Neuronal stem cell (in vitro differentiated cells): ENCODE data around the gene ADAMTSL1.

Experiments
- DNase-seq: peaks from one replicate; pipeline ENCODE4 v3.0.0-alpha.2; 2013; ENCODE audit warnings: low spot score
- H2AFZ ChIP-seq: one replicate; pipeline ENCODE4 v1.6.1; 2013; ENCODE audit warnings: mild to moderate bottlenecking, low read length, inconsistent platforms
- H2AK5ac ChIP-seq: 2 replicates; pipeline ENCODE4 v1.6.1; 2013; ENCODE audit warnings: low read depth, mild to moderate bottlenecking, inconsistent platforms, low read length, moderate library complexity, mixed read lengths
- H2BK120ac ChIP-seq: 2 replicates; pipeline ENCODE4 v1.6.1; 2013; ENCODE audit warnings: low read depth, mild to moderate bottlenecking, inconsistent platforms, low read length, moderate library complexity, mixed read lengths
- H2BK12ac ChIP-seq: one replicate; pipeline ENCODE4 v1.6.1; 2013; ENCODE audit warnings: low read length, inconsistent platforms
- H2BK15ac ChIP-seq: 2 replicates; pipeline ENCODE4 v1.6.1; 2013; ENCODE audit warnings: mild to moderate bottlenecking, low read length, inconsistent platforms, mixed read lengths
- H2BK5ac ChIP-seq: one replicate; pipeline ENCODE4 v1.6.1; 2013; ENCODE audit warnings: inconsistent platforms, mild to moderate bottlenecking, low read length, moderate library complexity
- H3K14ac ChIP-seq: one replicate; pipeline ENCODE4 v1.6.1; 2013; ENCODE audit warnings: low read length, inconsistent platforms
- H3K18ac ChIP-seq: 2 replicates; pipeline ENCODE4 v1.6.1; 2013; ENCODE audit warnings: low read length, inconsistent platforms
- H3K23ac ChIP-seq: 2 replicates; pipeline ENCODE4 v1.6.1; 2013; ENCODE audit warnings: low read depth, mild to moderate bottlenecking, mixed read lengths, low read length, inconsistent platforms; ENCODE audit not compliant: poor library complexity
- H3K27ac ChIP-seq: replicated peaks from 3 replicates; pipeline ENCODE4 v1.5.1; 2013; ENCODE audit warnings: low read length, inconsistent platforms
- H3K27me3 ChIP-seq, 3 experiments: 2 replicates each; pipeline ENCODE4 v1.6.1; 2013; ENCODE audit warnings: low read length in 3 of 3, mild to moderate bottlenecking in 2 of 3, inconsistent platforms in 1 of 3, low read depth in 1 of 3, mixed read lengths in 1 of 3, moderate library complexity in 1 of 3; ENCODE audit not compliant: control insufficient read depth in 3 of 3, insufficient read depth in 3 of 3
- H3K36me3 ChIP-seq, 2 donors: replicated peaks in 1 of 2; 2 replicates each; pipeline ENCODE4 v1.6.1; 2013; ENCODE audit warnings: low read length in 2 of 2; ENCODE audit not compliant: control insufficient read depth in 2 of 2, insufficient read depth in 2 of 2
- H3K4ac ChIP-seq: 2 replicates; pipeline ENCODE4 v1.6.1; 2013; ENCODE audit warnings: inconsistent platforms, mild to moderate bottlenecking, low read length, moderate library complexity
- H3K4me1 ChIP-seq, 2 donors: 1 replicate in 1 of 2; 2 replicates in 1 of 2; pipeline ENCODE4 v1.6.1; 2013; ENCODE audit warnings: low read length in 2 of 2, low read depth in 1 of 2; ENCODE audit not compliant: control insufficient read depth in 2 of 2, insufficient read depth in 1 of 2
- H3K4me2 ChIP-seq: one replicate; pipeline ENCODE4 v1.6.1; 2013; ENCODE audit warnings: mild to moderate bottlenecking, low read length, inconsistent platforms; ENCODE audit not compliant: insufficient read depth, poor library complexity, severe bottlenecking
- H3K4me3 ChIP-seq, 2 donors: 2 replicates each; pipeline ENCODE4 v1.5.1; 2013; ENCODE audit warnings: low read length in 2 of 2, mild to moderate bottlenecking in 2 of 2, inconsistent platforms in 1 of 2, moderate library complexity in 1 of 2
- H3K79me1 ChIP-seq: one replicate; pipeline ENCODE4 v1.6.1; 2013; ENCODE audit warnings: low read depth, mild to moderate bottlenecking, inconsistent platforms, low read length, moderate library complexity
- H3K9ac ChIP-seq: one replicate; pipeline ENCODE4 v1.6.1; 2013; ENCODE audit warnings: mild to moderate bottlenecking, low read depth, low read length, inconsistent platforms; ENCODE audit not compliant: poor library complexity
- H3K9me3 ChIP-seq, 2 donors: replicated peaks in 1 of 2; 2 replicates each; pipeline versions ENCODE3 to v1.6.1; 2013; ENCODE audit warnings: low read length in 2 of 2, mild to moderate bottlenecking in 2 of 2, inconsistent platforms in 1 of 2, low read depth in 1 of 2, mixed read lengths in 1 of 2, moderate library complexity in 1 of 2; ENCODE audit not compliant: control insufficient read depth in 2 of 2, insufficient read depth in 1 of 2
- H4K8ac ChIP-seq: one replicate; pipeline ENCODE4 v1.6.1; 2013; ENCODE audit warnings: low read depth, mild to moderate bottlenecking, inconsistent platforms, low read length, moderate library complexity
- H4K91ac ChIP-seq: one replicate; pipeline ENCODE4 v1.6.1; 2013; ENCODE audit warnings: low read length, low read depth, mild to moderate bottlenecking, inconsistent platforms; ENCODE audit not compliant: poor library complexity
- WGBS, 2 donors: extraction: QIAGEN DNeasy Blood & Tissue Kit; methylation state at CpG; one replicate each; pipeline ENCODE4 v1.1.7; 2013; ENCODE audit warnings: missing lambda C conversion rate in 2 of 2, mixed read lengths in 1 of 2; ENCODE audit not compliant: insufficient read length in 2 of 2, insufficient replicate concordance in 1 of 2; ENCODE audit errors: extremely low coverage in 2 of 2; 5-methylcytosine and 5-hydroxymethylcytosine counted together

Gene ADAMTSL1

DNA sequence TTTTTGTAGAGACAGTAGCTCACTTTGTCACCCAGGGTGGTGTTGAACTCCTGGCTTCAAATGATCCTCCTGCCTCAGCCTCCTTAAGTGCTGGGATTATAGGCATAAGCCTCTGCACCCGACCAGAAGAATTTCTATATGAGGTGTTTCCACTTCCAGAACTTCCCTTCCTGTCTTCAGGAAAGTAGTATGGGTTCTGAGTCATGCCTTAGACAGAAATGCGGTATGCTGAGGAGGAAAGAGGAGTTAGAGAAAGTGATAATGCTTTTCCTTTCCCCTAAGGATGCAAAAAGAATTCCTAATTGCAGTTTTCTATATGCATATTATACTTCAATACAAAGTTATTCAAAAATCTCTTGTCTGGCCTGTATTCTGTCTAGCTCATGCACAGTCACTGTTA, 16.4 kb upstream of the ADAMTSL1 start:
- Histone ChIP-seq H3K4ac (no peak overlapping the region), H3K9ac (no peak overlapping the region), H2BK12ac (no peak overlapping the region), H3K27ac (no peak overlapping the region), H2BK5ac (no peak overlapping the region), H2BK120ac (no peak overlapping the region), H3K27me3 (no peaks in the 10 kb centered on the region), H3K4me2 (no peak overlapping the region), H3K36me3 (no peaks in the 10 kb centered on the region), H2AK5ac (no peak overlapping the region), H2BK15ac (no peak overlapping the region), H3K79me1 (no peaks in the 10 kb centered on the region), H4K8ac (no peak overlapping the region), H3K18ac (no peak overlapping the region), H3K9me3 (no peaks in the 10 kb centered on the region), H3K4me3 (no peak overlapping the region), H3K23ac (no peak overlapping the region), H3K14ac (no peak overlapping the region), H2AFZ (no peak overlapping the region), H3K4me1 (no peaks in the 10 kb centered on the region), H4K91ac (no peak overlapping the region)
- no peak for DNase-seq
- no CpG with 5 or more reads among the region's 2 CpGs for WGBS, 2 donors

- no peak overlapping the region for H4K91ac ChIP-seq
- H3K9ac ChIP-seq = no peak overlapping the region
- H3K14ac ChIP-seq = no peak overlapping the region
- no peak overlapping the region for H4K8ac ChIP-seq
- no peaks in the 10 kb centered on the region for H3K27me3 ChIP-seq
- no peak overlapping the region for H3K18ac ChIP-seq
- H3K27ac ChIP-seq = no peak overlapping the region
- no CpG with 5 or more reads among the region's 7 CpGs for WGBS, 2 donors
- H2BK15ac ChIP-seq = no peak overlapping the region
- H2BK5ac ChIP-seq = no peak overlapping the region
- DNase-seq = no peak
- no peak overlapping the region for H3K23ac ChIP-seq
- no peak overlapping the region for H3K4me2 ChIP-seq
- no peak overlapping the region for H2AK5ac ChIP-seq
- H2BK12ac ChIP-seq = no peak overlapping the region
- no peak overlapping the region for H3K4ac ChIP-seq
- no peaks in the 10 kb centered on the region for H3K36me3 ChIP-seq
- H3K4me3 ChIP-seq = no peak overlapping the region
- H2AFZ ChIP-seq = no peak overlapping the region
- H3K79me1 ChIP-seq = no peaks in the 10 kb centered on the region
- no peaks in the 10 kb centered on the region for H3K9me3 ChIP-seq
- H3K4me1 ChIP-seq = no peaks in the 10 kb centered on the region
- H2BK120ac ChIP-seq = no peak overlapping the region
Measured at GRCh38 chr9:18459962-18460584, 13.9 kb upstream of the ADAMTSL1 start.

GRCh38 chr9:18461496-18461895, 12.5 kb upstream of the ADAMTSL1 start:
- H3K27me3 ChIP-seq = no peaks in the 10 kb centered on the region
- H3K4me1 ChIP-seq = no peaks in the 10 kb centered on the region
- no peaks in the 10 kb centered on the region for H3K9me3 ChIP-seq
- WGBS, 2 donors = no CpG with 5 or more reads among the region's 4 CpGs
- H2BK120ac ChIP-seq = no peak overlapping the region
- no peak overlapping the region for H2BK5ac ChIP-seq
- no peak overlapping the region for H4K8ac ChIP-seq
- no peak for DNase-seq
- H3K9ac ChIP-seq = no peak overlapping the region
- H3K14ac ChIP-seq = no peak overlapping the region
- no peak overlapping the region for H4K91ac ChIP-seq
- no peak overlapping the region for H3K4me3 ChIP-seq
- H3K36me3 ChIP-seq = no peaks in the 10 kb centered on the region
- no peak overlapping the region for H3K18ac ChIP-seq
- H2BK12ac ChIP-seq = no peak overlapping the region
- H2AK5ac ChIP-seq = no peak overlapping the region
- no peak overlapping the region for H3K27ac ChIP-seq
- no peaks in the 10 kb centered on the region for H3K79me1 ChIP-seq
- H3K4ac ChIP-seq = no peak overlapping the region
- H3K4me2 ChIP-seq = no peak overlapping the region
- no peak overlapping the region for H2BK15ac ChIP-seq
- no peak overlapping the region for H3K23ac ChIP-seq
- no peak overlapping the region for H2AFZ ChIP-seq

- H2BK15ac ChIP-seq = no peak overlapping the region
- no peaks in the 10 kb centered on the region for H3K4me1 ChIP-seq
- no peak overlapping the region for H3K4me2 ChIP-seq
- no peak overlapping the region for H3K18ac ChIP-seq
- H3K4ac ChIP-seq = no peak overlapping the region
- H4K91ac ChIP-seq = no peak overlapping the region
- H3K36me3 ChIP-seq = no peaks in the 10 kb centered on the region
- DNase-seq = no peak
- H3K27me3 ChIP-seq = no peaks in the 10 kb centered on the region
- H3K9ac ChIP-seq = no peak overlapping the region
- no peaks in the 10 kb centered on the region for H3K79me1 ChIP-seq
- H2BK12ac ChIP-seq = no peak overlapping the region
- H3K4me3 ChIP-seq = no peak overlapping the region
- H3K14ac ChIP-seq = no peak overlapping the region
- no peak overlapping the region for H2BK5ac ChIP-seq
- no peak overlapping the region for H2AFZ ChIP-seq
- no peaks in the 10 kb centered on the region for H3K9me3 ChIP-seq
- no peak overlapping the region for H3K27ac ChIP-seq
- no peak overlapping the region for H2BK120ac ChIP-seq
- no peak overlapping the region for H2AK5ac ChIP-seq
- no peak overlapping the region for H3K23ac ChIP-seq
- H4K8ac ChIP-seq = no peak overlapping the region
Measured at GRCh38 chr9:18463991-18464390, 10.0 kb upstream of the ADAMTSL1 start.
